Common myeloid progenitor, CD34-positive (primary cell): Measurements from ENCODE around the gene CASP10.
"Not testable (repeated sequence)": the region's sequence is repeated elsewhere in the genome, so short reads cannot be mapped to it uniquely, and the experiment has no call there.

Experiments
- CTCF ChIA-PET: fragments of 350-600 bp; sonication (Branson Sonifier 250); formaldehyde crosslinking; loops from one replicate; lab custom pipeline; 2021; ENCODE audit warnings: antibody characterized with exemption; lab: Charles Lee
- POLR2A ChIA-PET: fragments of 350-600 bp; sonication (Branson Sonifier 250); formaldehyde crosslinking; loops from one replicate; lab custom pipeline; 2021; ENCODE audit warnings: antibody characterized with exemption; lab: Charles Lee
- DNase-seq, 3 donors: peaks; one replicate each; pipeline versions ENCODE4 v3.0.0 to v3.0.0-alpha.2; 2013
- H3K27ac ChIP-seq, 2 experiments: 1 replicate in 1 of 2; 2 replicates in 1 of 2; pipeline ENCODE4 v1.7.0; 2013; ENCODE audit warnings: inconsistent platforms in 2 of 2, low read length in 2 of 2, mild to moderate bottlenecking in 2 of 2, low read depth in 1 of 2, moderate library complexity in 1 of 2; ENCODE audit not compliant: severe bottlenecking in 2 of 2, insufficient read depth in 1 of 2, poor library complexity in 1 of 2
- H3K27me3 ChIP-seq, 5 experiments: replicated peaks in 2 of 5; 1 replicate in 3 of 5; 2 replicates in 2 of 5; pipeline versions ENCODE4 v1.6.1 to v1.7.0; 2013; ENCODE audit warnings: low read length in 4 of 5, mild to moderate bottlenecking in 2 of 5, moderate library complexity in 2 of 5, inconsistent platforms in 1 of 5; ENCODE audit not compliant: insufficient read depth in 5 of 5, control insufficient read depth in 4 of 5
- H3K36me3 ChIP-seq, 4 experiments: 1 replicate in 2 of 4; 2 replicates in 2 of 4; pipeline versions ENCODE4 v1.6.1 to v1.7.0; 2013; ENCODE audit warnings: low read length in 3 of 4, control low read depth in 1 of 4, mild to moderate bottlenecking in 1 of 4; ENCODE audit not compliant: control insufficient read depth in 4 of 4, insufficient read depth in 4 of 4
- H3K4me1 ChIP-seq, 4 experiments: 1 replicate in 3 of 4; 2 replicates in 1 of 4; pipeline versions ENCODE4 v1.6.1 to v1.7.1; 2013; ENCODE audit warnings: low read length in 3 of 4, mild to moderate bottlenecking in 3 of 4, control low read depth in 1 of 4, inconsistent platforms in 1 of 4, moderate library complexity in 1 of 4; ENCODE audit not compliant: control insufficient read depth in 4 of 4, insufficient read depth in 4 of 4; ENCODE audit errors: control extremely low read depth in 1 of 4
- H3K4me3 ChIP-seq, 7 experiments: 1 replicate in 4 of 7; 2 replicates in 3 of 7; pipeline versions ENCODE4 v1.5.1 to v1.7.0; 2013; ENCODE audit warnings: mild to moderate bottlenecking in 7 of 7, low read length in 6 of 7, moderate library complexity in 6 of 7, inconsistent platforms in 2 of 7, low read depth in 2 of 7, control low read depth in 1 of 7; ENCODE audit not compliant: insufficient read depth in 4 of 7, control insufficient read depth in 1 of 7; ENCODE audit errors: extremely low read depth in 1 of 7
- H3K9me3 ChIP-seq, 5 experiments: 1 replicate in 4 of 5; 2 replicates in 1 of 5; pipeline versions ENCODE4 v1.6.1 to v1.7.1; 2013; ENCODE audit warnings: low read length in 4 of 5, mild to moderate bottlenecking in 2 of 5, inconsistent platforms in 1 of 5, low read depth in 1 of 5, moderate library complexity in 1 of 5; ENCODE audit not compliant: control insufficient read depth in 4 of 5, insufficient read depth in 2 of 5; ENCODE audit errors: control extremely low read depth in 1 of 5
- WGBS: methylation state at CpG from one replicate; pipeline ENCODE4 v1.1.5; 2013; ENCODE audit not compliant: insufficient coverage; 5-methylcytosine and 5-hydroxymethylcytosine counted together

Gene CASP10

DNA sequence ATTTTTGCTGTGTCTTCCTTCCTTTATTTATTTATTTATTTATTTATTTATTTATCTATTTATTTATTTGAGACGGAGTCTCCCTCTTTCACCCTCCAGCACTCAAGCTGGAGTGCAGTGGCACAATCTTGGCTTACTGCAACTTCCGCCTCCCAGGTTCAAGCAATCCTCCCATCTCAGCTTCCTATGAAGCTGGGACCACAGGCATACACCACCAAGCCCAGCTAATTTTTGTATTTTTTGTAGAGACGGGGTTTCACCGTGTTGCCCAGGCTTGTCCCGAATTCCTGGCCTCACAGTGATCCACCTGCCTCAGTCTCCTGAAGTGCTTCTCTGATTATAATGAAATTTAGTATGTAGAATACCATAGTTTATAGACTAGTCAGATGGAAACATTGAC is 894 bp downstream of the CASP10 start:
- Histone ChIP-seq H3K27ac (peak overlapping the region; percentile 62 to 90), H3K4me3 (peak overlapping the region; percentile 14 to 100 (median 79)), H3K4me1 (peaks cover 29 to 57% (median 35%) of the 10 kb centered on the region in 4 experiments), H3K36me3 (peaks cover 10 to 19% (median 14%) of the 10 kb centered on the region in 4 experiments)
- H3K9me3 ChIP-seq, H3K27me3 ChIP-seq: not testable (repeated sequence)
- ChIA-PET CTCF (interaction anchor here (0.9 to 3.4 kb wide), 16 partner anchors 8 to 176 kb away, joined by 3 to 80 read pairs (median 6); no protein-coding TSS in a partner anchor), POLR2A (interaction anchor here (1.7 to 2.0 kb wide), 2 partner anchors 8 to 11 kb away, joined by 6 to 8 read pairs; no protein-coding TSS in a partner anchor)
- 0% methylated on average over 1 of the region's 5 CpGs for WGBS
- peak in 1 of 3 donors; percentile 29 for DNase-seq

DNA sequence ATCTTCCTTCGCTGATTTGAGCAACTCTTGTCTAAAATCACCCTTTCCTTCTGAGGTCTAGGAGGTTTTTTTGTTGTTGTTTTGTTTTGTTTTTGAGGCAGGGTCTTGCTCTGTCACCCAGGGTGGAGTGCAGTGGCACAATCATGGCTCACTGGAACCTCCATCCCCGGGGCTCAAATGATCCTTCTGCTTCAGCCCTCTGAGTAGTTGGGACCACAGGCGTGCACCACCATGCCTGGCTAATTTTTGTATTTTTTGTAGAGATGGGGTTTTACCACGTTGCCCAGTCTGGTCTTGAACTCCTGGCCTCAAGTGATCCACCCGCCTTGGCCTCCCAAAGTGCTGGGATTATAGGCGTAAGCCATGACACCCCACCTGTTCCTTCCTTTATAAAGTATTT is 1.3 kb downstream of the CASP10 start:
- H3K27me3 ChIP-seq, DNase-seq, H3K9me3 ChIP-seq, POLR2A ChIA-PET: not testable (repeated sequence)
- Histone ChIP-seq H3K4me3 (peak overlapping the region in 6 of 7 experiments; percentile 72 to 100 (median 82)), H3K27ac (peak overlapping the region; percentile 62 to 90), H3K36me3 (peaks cover 10 to 19% (median 15%) of the 10 kb centered on the region in 4 experiments), H3K4me1 (peaks cover 29 to 60% (median 35%) of the 10 kb centered on the region in 4 experiments)
- CTCF ChIA-PET: interaction anchor here (1.0 to 3.4 kb wide), 8 partner anchors 26 to 176 kb away, joined by 3 to 80 read pairs (median 6); no protein-coding TSS in a partner anchor
- no CpG with 5 or more reads among the region's 6 CpGs for WGBS

DNA sequence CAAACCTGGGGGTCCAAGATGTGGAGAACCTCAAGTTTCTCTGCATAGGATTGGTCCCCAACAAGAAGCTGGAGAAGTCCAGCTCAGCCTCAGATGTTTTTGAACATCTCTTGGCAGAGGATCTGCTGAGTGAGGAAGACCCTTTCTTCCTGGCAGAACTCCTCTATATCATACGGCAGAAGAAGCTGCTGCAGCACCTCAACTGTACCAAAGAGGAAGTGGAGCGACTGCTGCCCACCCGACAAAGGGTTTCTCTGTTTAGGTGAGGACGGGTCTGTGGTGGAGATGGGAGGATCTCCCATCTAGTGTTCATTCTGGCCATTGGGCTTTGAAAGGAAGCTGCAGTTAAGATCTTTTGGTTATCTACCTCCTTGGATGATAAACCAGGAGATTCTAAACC is 2.9 kb downstream of the CASP10 start:
- POLR2A ChIA-PET: no interaction called here
- H3K4me1 ChIP-seq: peaks cover 34 to 75% (median 47%) of the 10 kb centered on the region in 4 experiments
- CTCF ChIA-PET: interaction anchor here (0.6 to 3.6 kb wide), 10 partner anchors 9 to 310 kb away, joined by 3 to 24 read pairs (median 4); no protein-coding TSS in a partner anchor
- H3K27ac ChIP-seq: peak overlapping the region; percentile 6 to 90
- peak in 2 of 3 donors; percentile 39 to 51 for DNase-seq
- no peaks in the 10 kb centered on the region for H3K27me3 ChIP-seq
- 0% methylated on average over 1 of the region's 4 CpGs for WGBS
- H3K36me3 ChIP-seq: peaks cover 13 to 25% (median 17%) of the 10 kb centered on the region in 4 experiments
- H3K9me3 ChIP-seq: no peaks in the 10 kb centered on the region
- H3K4me3 ChIP-seq: peak overlapping the region; percentile 31 to 100 (median 79)

DNA sequence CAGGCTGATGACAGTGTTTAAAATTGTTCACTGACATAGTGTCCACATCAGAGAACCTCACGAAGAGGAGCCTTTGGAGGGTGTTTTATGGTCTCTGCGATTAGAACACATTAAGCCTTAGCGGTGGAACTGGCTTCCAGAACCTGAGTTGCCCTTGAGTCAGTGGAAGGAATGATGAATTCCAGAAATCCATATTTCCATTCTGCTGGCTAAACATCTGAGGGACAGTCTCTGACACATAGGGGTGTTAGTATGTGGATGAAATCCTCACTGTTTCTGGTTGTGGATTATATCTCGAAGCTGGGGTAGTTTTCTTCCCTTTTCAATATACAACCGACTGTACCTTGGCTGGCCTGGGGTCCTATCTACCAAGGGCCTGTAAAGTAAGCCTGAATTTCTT is 4.0 kb downstream of the CASP10 start:
- POLR2A ChIA-PET: no interaction called here
- H3K27me3 ChIP-seq: no peaks in the 10 kb centered on the region
- peak overlapping the region in 4 of 7 experiments; percentile 16 to 44 (median 28) for H3K4me3 ChIP-seq
- peaks cover 43 to 86% (median 58%) of the 10 kb centered on the region in 4 experiments for H3K4me1 ChIP-seq
- CTCF ChIA-PET: interaction anchor here (1.9 to 3.6 kb wide), 3 partner anchors 33 to 46 kb away, joined by 7 to 24 read pairs (median 13); no protein-coding TSS in a partner anchor
- 94% methylated on average over 3 of the region's 5 CpGs for WGBS
- H3K9me3 ChIP-seq: no peaks in the 10 kb centered on the region
- peaks cover 13 to 25% (median 17%) of the 10 kb centered on the region in 4 experiments for H3K36me3 ChIP-seq
- H3K27ac ChIP-seq: peak overlapping the region; percentile 34 to 44
- no peak for DNase-seq

DNA sequence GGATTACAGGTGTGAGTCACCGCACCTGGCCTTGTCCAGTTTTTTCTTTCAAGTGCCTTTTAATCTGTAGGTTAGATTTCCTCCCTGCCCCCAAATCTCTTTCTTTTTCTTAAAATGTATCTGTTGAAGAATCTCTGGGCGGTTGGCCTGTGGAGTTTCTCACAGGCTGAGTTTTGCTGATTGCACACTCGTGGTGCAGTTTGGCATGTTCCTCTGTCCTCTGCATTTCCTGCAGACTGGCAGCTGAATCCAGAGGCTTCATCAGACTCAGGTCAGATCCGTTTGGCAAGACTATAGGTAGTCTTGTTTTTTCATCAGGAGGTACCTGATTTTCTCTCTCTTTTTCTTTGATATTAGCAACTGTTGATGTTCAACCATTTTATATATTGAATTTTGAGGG is 5.5 kb downstream of the CASP10 start:
- Histone ChIP-seq H3K36me3 (peaks cover 17 to 31% (median 21%) of the 10 kb centered on the region in 4 experiments), H3K4me1 (peaks cover 56 to 94% (median 70%) of the 10 kb centered on the region in 4 experiments), H3K9me3 (no peaks in the 10 kb centered on the region), H3K4me3 (no peak overlapping the region), H3K27ac (no peak overlapping the region), H3K27me3 (no peaks in the 10 kb centered on the region)
- 59% methylated on average over 2 of the region's 4 CpGs for WGBS
- POLR2A ChIA-PET: no interaction called here
- CTCF ChIA-PET: interaction anchor here (2.5 to 3.6 kb wide), 2 partner anchors 41 to 44 kb away, joined by 13 to 14 read pairs; no protein-coding TSS in a partner anchor
- DNase-seq: peak in 2 of 3 donors; percentile 40 to 55

DNA sequence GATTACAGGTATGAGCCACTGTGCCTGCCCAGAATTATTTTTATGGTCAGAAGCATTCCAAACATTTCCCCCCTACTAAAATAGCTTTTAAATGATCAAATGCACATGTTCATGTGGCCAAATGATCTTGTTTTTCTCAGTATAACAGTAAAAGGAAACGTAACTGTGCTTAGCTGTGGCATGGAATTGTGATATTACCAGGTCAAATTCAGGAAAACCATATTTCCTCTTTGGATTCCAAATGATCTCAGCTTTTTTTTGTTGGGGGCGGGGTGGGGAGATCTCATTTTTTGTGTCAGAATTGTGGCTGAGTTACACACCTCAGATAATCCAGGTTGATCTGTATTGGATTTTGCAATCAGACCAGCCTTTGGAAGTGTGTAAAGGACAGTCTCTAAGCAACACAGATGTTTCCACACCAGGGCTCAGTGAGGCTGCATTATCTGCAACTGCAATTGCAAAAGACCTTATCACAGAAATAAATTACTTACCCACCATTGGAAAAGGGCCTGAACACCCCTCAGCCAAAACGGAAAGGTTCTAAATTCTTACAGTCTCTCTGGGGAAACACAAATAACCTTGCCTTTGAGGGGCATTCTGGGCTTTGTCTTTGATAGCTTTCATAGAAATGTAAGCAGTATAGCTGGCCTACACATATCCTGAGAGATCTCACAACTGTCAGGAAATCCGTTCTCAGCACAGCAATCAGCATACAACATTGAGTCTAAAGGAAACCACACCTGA is 8.4 kb downstream of the CASP10 start:
- H3K27ac ChIP-seq: peak overlapping the region; percentile 76 to 84
- H3K4me3 ChIP-seq: peak overlapping the region in 5 of 7 experiments; percentile 7 to 65 (median 32)
- peaks cover 43 to 97% (median 68%) of the 10 kb centered on the region in 4 experiments for H3K4me1 ChIP-seq
- CTCF ChIA-PET: interaction anchor here (0.7 to 2.9 kb wide), 9 partner anchors 9 to 285 kb away, joined by 3 to 29 read pairs (median 6); partner anchors contain the start of genes CASP10 and CASP8
- DNase-seq: peak; percentile 62 to 93 (median 89)
- H3K27me3 ChIP-seq: no peaks in the 10 kb centered on the region
- H3K36me3 ChIP-seq: peaks cover 23 to 44% (median 29%) of the 10 kb centered on the region in 4 experiments
- POLR2A ChIA-PET: interaction anchor here (0.6 to 2.2 kb wide), 3 partner anchors 9 to 42 kb away, joined by 3 to 14 read pairs (median 8); partner anchors contain the start of gene CASP10
- H3K9me3 ChIP-seq: no peaks in the 10 kb centered on the region
- WGBS: 0% methylated on average over 2 of the region's 4 CpGs
